HEK293 (cell line): ENCODE results near the gene ZBTB48.

ENCODE experiments used
- CTCF ChIA-PET: fragments of 350-600 bp; formaldehyde crosslinking; extraction: SDS; loops from one replicate; lab custom pipeline; 2021; ENCODE audit warnings: antibody characterized with exemption; lab: Yijun Ruan, JAX
- POLR2A ChIA-PET: fragments of 300-600 bp; formaldehyde crosslinking; extraction: SDS; loops from one replicate; lab custom pipeline; 2020; ENCODE audit warnings: antibody characterized with exemption, inconsistent platforms; lab: Yijun Ruan, JAX
- H3K27ac ChIP-seq: fragments of 200-500 bp; sonication (Bioruptor generic); 2 replicates; pipeline ENCODE4 v1.5.1; 2014; ENCODE audit warnings: low read depth, low read length, control low read depth, inconsistent platforms; ENCODE audit errors: extremely low read depth
- H3K36me3 ChIP-seq, 2 experiments: fragments of 200-500 bp in 1 of 2; sonication (Bioruptor generic) in 1 of 2; 1 replicate in 1 of 2; 2 replicates in 1 of 2; pipeline ENCODE4 v1.5.1; 2014 to 2017; ENCODE audit warnings: inconsistent platforms in 2 of 2, low read length in 2 of 2; ENCODE audit not compliant: control insufficient read depth in 2 of 2, insufficient read depth in 1 of 2
- H3K4me1 ChIP-seq: fragments of 200-500 bp; sonication (Bioruptor generic); 2 replicates; pipeline ENCODE4 v1.5.1; 2014; ENCODE audit warnings: mild to moderate bottlenecking, low read length, inconsistent platforms; ENCODE audit not compliant: control insufficient read depth, insufficient read depth
- H3K4me3 ChIP-seq: 2 replicates; pipeline ENCODE4 v1.5.1; 2011; ENCODE audit warnings: low read depth, mild to moderate bottlenecking, control low read depth, low read length, moderate library complexity
- H3K9me3 ChIP-seq: fragments of 200-500 bp; sonication (Bioruptor generic); 2 replicates; pipeline ENCODE4 v1.5.1; 2014; ENCODE audit warnings: low read depth, low read length, inconsistent platforms; ENCODE audit not compliant: control insufficient read depth, insufficient read depth
- FEZF1 ChIP-seq: fragments of 450-650 bp; formaldehyde crosslinking; IDR thresholded peaks from 2 replicates; pipeline ENCODE4 v1.5.1; 2016; ENCODE audit warnings: missing biosample characterization, missing genetic modification characterization
- IKZF3 ChIP-seq: fragments of 450-650 bp; IDR thresholded peaks from 2 replicates; pipeline ENCODE4 v1.5.0; 2018; ENCODE audit warnings: missing biosample characterization, mild to moderate bottlenecking, missing genetic modification characterization, moderate library complexity
- KLF10 ChIP-seq: fragments of 450-650 bp; IDR thresholded peaks from 2 replicates; pipeline ENCODE4 v1.5.1; 2018; ENCODE audit warnings: missing biosample characterization, mild to moderate bottlenecking, missing genetic modification characterization
- KLF9 ChIP-seq: fragments of 450-650 bp; formaldehyde crosslinking; IDR thresholded peaks from 2 replicates; pipeline ENCODE4 v1.5.1; 2016; ENCODE audit warnings: missing biosample characterization, missing genetic modification characterization, low read depth
- PATZ1 ChIP-seq: fragments of 450-650 bp; formaldehyde crosslinking; IDR thresholded peaks from 2 replicates; pipeline ENCODE4 v1.5.1; 2016; ENCODE audit warnings: missing biosample characterization, missing genetic modification characterization
- WT1 ChIP-seq: fragments of 450-650 bp; formaldehyde crosslinking; IDR thresholded peaks from 2 replicates; pipeline ENCODE4 v1.5.1; 2016; ENCODE audit warnings: missing biosample characterization, missing genetic modification characterization
- ZBTB10 ChIP-seq: fragments of 450-650 bp; formaldehyde crosslinking; IDR thresholded peaks from 2 replicates; pipeline ENCODE4 v1.5.1; 2016; ENCODE audit warnings: missing biosample characterization, missing genetic modification characterization
- ZBTB49 ChIP-seq: fragments of 450-650 bp; formaldehyde crosslinking; IDR thresholded peaks from 2 replicates; pipeline ENCODE4 v1.5.1; 2016; ENCODE audit warnings: missing biosample characterization, missing genetic modification characterization, low read depth
- ZFHX2 ChIP-seq: fragments of 450-650 bp; formaldehyde crosslinking; conservative IDR thresholded peaks from 2 replicates; pipeline ENCODE4 v1.5.1; 2016; ENCODE audit warnings: missing biosample characterization, missing genetic modification characterization
- ZFP69B ChIP-seq: fragments of 450-650 bp; formaldehyde crosslinking; IDR thresholded peaks from 2 replicates; pipeline ENCODE4 v1.5.1; 2016; ENCODE audit warnings: missing biosample characterization, missing genetic modification characterization
- ZNF10 ChIP-seq: fragments of 450-650 bp; formaldehyde crosslinking; IDR thresholded peaks from 2 replicates; pipeline ENCODE4 v1.5.1; 2017; ENCODE audit warnings: missing biosample characterization, missing genetic modification characterization
- ZNF146 ChIP-seq: fragments of 450-650 bp; formaldehyde crosslinking; IDR thresholded peaks from 2 replicates; pipeline ENCODE4 v1.5.1; 2016; ENCODE audit warnings: missing biosample characterization, missing genetic modification characterization
- ZNF221 ChIP-seq: fragments of 450-650 bp; formaldehyde crosslinking; IDR thresholded peaks from 2 replicates; pipeline ENCODE4 v1.5.1; 2017; ENCODE audit warnings: missing biosample characterization, missing genetic modification characterization, borderline replicate concordance
- ZNF223 ChIP-seq: fragments of 450-650 bp; formaldehyde crosslinking; IDR thresholded peaks from 2 replicates; pipeline ENCODE4 v1.5.1; 2016; ENCODE audit warnings: missing biosample characterization, missing genetic modification characterization
- ZNF416 ChIP-seq: fragments of 450-650 bp; formaldehyde crosslinking; IDR thresholded peaks from 2 replicates; pipeline ENCODE4 v1.5.1; 2016; ENCODE audit warnings: missing biosample characterization, missing genetic modification characterization
- ZNF600 ChIP-seq: fragments of 450-650 bp; formaldehyde crosslinking; IDR thresholded peaks from 2 replicates; pipeline ENCODE4 v1.5.1; 2016; ENCODE audit warnings: missing biosample characterization, missing genetic modification characterization
- ZNF626 ChIP-seq: fragments of 450-650 bp; sonication (Bioruptor Pico); formaldehyde crosslinking; IDR thresholded peaks from 2 replicates; pipeline ENCODE4 v1.5.1; 2018; ENCODE audit warnings: missing biosample characterization, missing genetic modification characterization, inconsistent platforms
- ZNF791 ChIP-seq: fragments of 450-650 bp; formaldehyde crosslinking; IDR thresholded peaks from 2 replicates; pipeline ENCODE4 v1.5.1; 2016; ENCODE audit warnings: missing biosample characterization, missing genetic modification characterization
- ZSCAN30 ChIP-seq: fragments of 450-650 bp; IDR thresholded peaks from 2 replicates; pipeline ENCODE4 v1.5.1; 2018; ENCODE audit warnings: missing biosample characterization, mild to moderate bottlenecking, missing genetic modification characterization, moderate library complexity

Gene ZBTB48

DNA sequence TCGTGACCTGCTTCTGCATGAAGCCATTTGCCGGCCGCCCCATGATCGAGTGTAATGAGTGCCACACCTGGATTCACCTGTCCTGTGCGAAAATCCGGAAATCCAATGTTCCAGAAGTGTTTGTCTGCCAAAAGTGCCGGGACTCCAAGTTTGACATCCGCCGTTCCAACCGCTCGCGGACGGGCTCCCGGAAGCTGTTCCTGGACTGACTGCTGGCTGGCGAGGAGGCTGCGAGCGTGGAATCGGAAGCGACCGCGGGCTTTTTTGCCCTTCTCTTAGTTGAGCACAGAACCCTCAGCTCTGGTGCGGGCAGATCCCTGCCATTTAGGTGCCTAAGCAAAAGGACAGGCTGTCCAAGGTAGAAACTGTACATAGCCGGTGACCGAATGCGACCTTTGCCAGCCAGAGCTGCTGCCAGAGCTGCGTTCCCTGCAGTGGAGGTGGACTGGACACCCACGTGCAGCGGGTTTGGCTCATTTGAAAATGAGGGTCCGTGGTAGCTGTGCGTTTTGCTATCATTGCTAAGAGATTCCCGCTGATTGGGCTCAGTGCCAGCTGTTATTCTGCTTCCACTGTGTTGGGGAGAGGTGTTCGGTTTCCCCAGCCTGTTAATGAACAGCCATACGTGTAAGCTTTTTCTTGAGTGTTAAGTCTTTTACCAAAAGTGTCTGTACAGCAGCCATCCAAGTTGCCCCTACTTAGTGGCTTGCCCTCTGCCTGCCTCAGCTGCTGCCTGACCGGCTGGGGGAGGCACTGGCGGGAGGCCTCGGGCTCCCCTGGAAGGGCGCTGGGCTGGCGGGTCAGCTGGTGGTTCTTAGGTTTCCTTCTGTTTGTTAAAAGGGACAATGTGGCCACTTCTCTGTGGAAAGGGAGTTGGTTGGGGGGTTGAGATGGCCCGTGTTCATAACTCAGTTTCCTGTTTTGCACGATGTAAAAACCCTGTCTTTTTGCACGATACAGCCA lies 41.9 kb downstream of the ZBTB48 start:
- ChIA-PET CTCF (interaction anchor here (0.7 to 1.1 kb wide), 2 partner anchors 13 to 57 kb away, joined by 3 to 7 read pairs; no protein-coding TSS in a partner anchor), POLR2A (interaction anchor here (1.6 kb wide), 1 partner anchor 19 kb away, joined by 3 read pairs; the partner anchor contains the start of gene KLHL21)
- Histone ChIP-seq H3K4me1 (no peaks in the 10 kb centered on the region), H3K27ac (no peak overlapping the region), H3K4me3 (no peak overlapping the region), H3K36me3 (peaks cover 30 to 80% of the 10 kb centered on the region in 2 experiments; a peak in 2 of 3 replicates), H3K9me3 (no peaks in the 10 kb centered on the region)
- TF ChIP-seq ZSCAN30 (tag by site-specific recombination) (no peak), ZNF223 (tag by site-specific recombination) (no peak), IKZF3 (tag by site-specific recombination) (peak; percentile 18; the same call in 1 of the 2 replicates), FEZF1 (peak; percentile 38; the same call in 1 of the 2 replicates), KLF10 (tag by site-specific recombination) (no peak), ZFHX2 (tag by site-specific recombination) (0 out of 2 replicates have a peak, but pooled peaks have one; percentile 18), ZNF146 (tag by site-specific recombination) (peak; percentile 46)

GRCh38 chr1:6622396-6623152 lies 42.8 kb downstream of the ZBTB48 start:
- no peak overlapping the region for H3K4me3 ChIP-seq
- H3K27ac ChIP-seq, result no peak overlapping the region
- peaks cover 25 to 80% of the 10 kb centered on the region in 2 experiments; a peak in 2 of 3 replicates for H3K36me3 ChIP-seq
- ChIA-PET POLR2A (no interaction called here), CTCF (interaction anchor here (0.7 to 1.9 kb wide), 3 partner anchors 12 to 68 kb away, joined by 3 to 8 read pairs (median 6); partner anchors contain the start of gene TAS1R1)
- H3K9me3 ChIP-seq, result no peaks in the 10 kb centered on the region
- H3K4me1 ChIP-seq, result no peaks in the 10 kb centered on the region
- 0 out of 2 replicates have a peak, but pooled peaks have one; percentile 28 for TF ChIP-seq ZFP69B (tag by site-specific recombination)
- no peak for TF ChIP-seq WT1
- TF ChIP-seq, all 188 proteins: peak for 1

DNA sequence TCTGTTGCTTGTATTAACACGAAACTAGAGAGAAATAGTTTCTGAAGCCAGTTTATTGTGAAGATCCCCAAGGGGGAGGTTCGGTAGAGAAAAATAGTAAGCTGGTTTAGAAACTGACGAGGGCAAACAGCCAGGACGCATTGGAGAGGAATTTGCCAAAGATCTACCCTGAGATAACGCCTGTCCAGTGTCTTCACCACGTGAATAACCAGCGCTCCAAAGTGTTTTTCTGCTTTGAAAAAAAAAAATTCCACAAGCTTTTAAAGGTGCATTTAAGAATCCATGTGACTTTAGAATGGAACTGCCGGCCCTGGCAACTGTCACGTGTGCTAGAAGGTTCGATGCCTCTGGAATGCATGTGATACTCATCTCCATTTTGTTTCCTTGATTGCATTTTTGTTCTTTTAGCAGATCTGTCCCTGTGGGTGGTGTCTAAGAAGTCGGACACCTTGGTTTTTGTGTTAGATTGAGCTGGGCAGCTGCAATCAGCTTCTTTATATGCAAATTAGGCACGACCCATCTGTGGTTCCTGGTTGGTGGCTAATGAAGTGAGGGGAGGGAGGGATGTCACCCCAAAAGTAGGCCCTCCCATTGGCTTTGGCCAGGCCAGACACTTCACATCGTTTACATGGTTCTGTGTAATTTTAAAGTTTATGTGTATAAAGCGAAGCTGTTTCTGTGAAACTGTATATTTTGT lies 43.6 kb downstream of the ZBTB48 start:
- H3K36me3 ChIP-seq, result peaks cover 25 to 80% of the 10 kb centered on the region in 2 experiments; a peak in 2 of 3 replicates
- no peaks in the 10 kb centered on the region for H3K4me1 ChIP-seq
- H3K27ac ChIP-seq, result no peak overlapping the region
- H3K4me3 ChIP-seq, result no peak overlapping the region
- CTCF ChIA-PET, result interaction anchor here (0.7 to 1.9 kb wide), 4 partner anchors 11 to 1082 kb away, joined by 3 to 8 read pairs (median 4); partner anchors contain the start of gene TAS1R1
- no peaks in the 10 kb centered on the region for H3K9me3 ChIP-seq
- POLR2A ChIA-PET, result interaction anchor here (1.7 kb wide), 1 partner anchor 21 kb away, joined by 11 read pairs; the partner anchor contains the start of gene KLHL21
- no peak for TF ChIP-seq ZNF10 (tag by site-specific recombination)
- no peak for TF ChIP-seq ZBTB49 (tag by site-specific recombination)
- TF ChIP-seq ZNF791 (tag by site-specific recombination), result no peak
- no peak for TF ChIP-seq KLF9
- TF ChIP-seq ZNF600 (tag by site-specific recombination), result no peak
- no peak for TF ChIP-seq ZBTB10 (tag by site-specific recombination)
- TF ChIP-seq PATZ1 (tag by site-specific recombination), result no peak
- TF ChIP-seq ZNF626 (tag by site-specific recombination), result no peak
- no peak for TF ChIP-seq ZNF416
- no peak for TF ChIP-seq ZNF221 (tag by site-specific recombination)
